HG03064 (cell line): Measurements from ENCODE around the gene ELMO3.

Experiments
- ATAC-seq: cut with Tn5 transposase; IDR thresholded peaks from one replicate; pipeline ENCODE4 v1.9.1; 2021; ENCODE audit warnings: low read depth; ENCODE audit not compliant: unreplicated experiment

The ELMO3 gene

GRCh38 chr16:67181346-67181745 lies 17.6 kb upstream of the ELMO3 start:
- ATAC-seq: no peak

GRCh38 chr16:67182288-67182687 lies 16.6 kb upstream of the ELMO3 start:
- ATAC-seq: no peak

- ATAC-seq: no peak
Measured at GRCh38 chr16:67183284-67183626, 15.7 kb upstream of the ELMO3 start.

- peak; percentile 87 for ATAC-seq
Measured at GRCh38 chr16:67183627-67184452, 15.1 kb upstream of the ELMO3 start, which contains the start of gene MATCAP1. MATCAP1 (minus strand) TSS chr16:67183963; CDS start chr16:67180610, 3,353 bp downstream.

GRCh38 chr16:67184453-67184994 lies 14.4 kb upstream of the ELMO3 start:
- ATAC-seq: peak; percentile 10

GRCh38 chr16:67184995-67185650 lies 13.8 kb upstream of the ELMO3 start:
- ATAC-seq: no peak

- no peak for ATAC-seq
Measured at GRCh38 chr16:67185651-67186134, 13.2 kb upstream of the ELMO3 start.

GRCh38 chr16:67186550-67186950 lies 12.4 kb upstream of the ELMO3 start:
- no peak for ATAC-seq

- ATAC-seq: no peak
Measured at GRCh38 chr16:67187175-67187890, 11.6 kb upstream of the ELMO3 start.

GRCh38 chr16:67188323-67188722 lies 10.6 kb upstream of the ELMO3 start:
- no peak for ATAC-seq

- ATAC-seq: no peak
Measured at GRCh38 chr16:67188798-67189197, 10.1 kb upstream of the ELMO3 start.

GRCh38 chr16:67190041-67190440 lies 8.9 kb upstream of the ELMO3 start, which contains the start of gene EXOC3L1:
EXOC3L1 (minus strand) TSS chr16:67190136; CDS start chr16:67189676, 460 bp downstream.
- no peak for ATAC-seq

- no peak for ATAC-seq
Measured at GRCh38 chr16:67190448-67191399, 8.2 kb upstream of the ELMO3 start.

- no peak for ATAC-seq
Measured at GRCh38 chr16:67191411-67191994, 7.4 kb upstream of the ELMO3 start.

- ATAC-seq: no peak
Measured at GRCh38 chr16:67191995-67192681, 6.8 kb upstream of the ELMO3 start, which contains the start of gene E2F4. E2F4 (plus strand) TSS chr16:67192155; CDS start chr16:67192228, 73 bp downstream.

- ATAC-seq: no peak
Measured at GRCh38 chr16:67192781-67193361, 6.1 kb upstream of the ELMO3 start.

- no peak for ATAC-seq
Measured at GRCh38 chr16:67193536-67193935, 5.4 kb upstream of the ELMO3 start.

- ATAC-seq: no peak
Measured at GRCh38 chr16:67194260-67194659, 4.7 kb upstream of the ELMO3 start.
